GM23338 (cell line): ENCODE results near the gene TIMM21. TPM values are rescaled to one million over a fixed set of nuclear protein-coding genes. Genes with fewer than 3 reads are reported as not detected.

Experiments used
- ATAC-seq: fragments of 200-7000 bp; cut with Tn5 transposase; 3 replicates; pipeline ENCODE4 v1.9.1; 2020
- DNase-seq: peaks from one replicate; pipeline ENCODE4 v3.0.0-alpha.2; 2015; ENCODE audit warnings: low spot score
- H2AFZ ChIP-seq: fragments of 200-600 bp; sonication (generic); 2 replicates; pipeline ENCODE4 v1.8.0; 2016; ENCODE audit warnings: antibody characterized with exemption, mild to moderate bottlenecking, moderate library complexity
- H3F3A ChIP-seq: fragments of 200-600 bp; sonication (generic); replicated peaks from 2 replicates; pipeline ENCODE4 v1.8.0; 2017; ENCODE audit warnings: antibody characterized with exemption, mixed run types, low read depth
- H3K27ac ChIP-seq: fragments of 200-600 bp; sonication (generic); 2 replicates; pipeline ENCODE4 v1.6.1; 2016; ENCODE audit warnings: low read depth
- H3K27me3 ChIP-seq: fragments of 200-600 bp; sonication (generic); 2 replicates; pipeline ENCODE4 v1.8.0; 2016; ENCODE audit warnings: mild to moderate bottlenecking, mixed run types, moderate library complexity; ENCODE audit not compliant: insufficient read depth
- H3K36me3 ChIP-seq: fragments of 200-600 bp; sonication (generic); 2 replicates; pipeline ENCODE4 v1.8.0; 2016; ENCODE audit warnings: mild to moderate bottlenecking; ENCODE audit not compliant: insufficient read depth
- H3K4me1 ChIP-seq: fragments of 200-600 bp; sonication (generic); 2 replicates; pipeline ENCODE4 v1.8.0; 2016; ENCODE audit warnings: mild to moderate bottlenecking, moderate library complexity; ENCODE audit not compliant: insufficient read depth
- H3K4me2 ChIP-seq: fragments of 200-600 bp; sonication (generic); 2 replicates; pipeline ENCODE4 v1.7.1; 2017; ENCODE audit warnings: mixed run types
- H3K4me3 ChIP-seq: fragments of 200-600 bp; sonication (generic); 2 replicates; pipeline ENCODE4 v1.6.1; 2016; ENCODE audit warnings: mixed run types
- H3K79me2 ChIP-seq: fragments of 200-600 bp; sonication (generic); replicated peaks from 2 replicates; pipeline ENCODE4 v1.8.0; 2017; ENCODE audit warnings: mild to moderate bottlenecking; ENCODE audit not compliant: insufficient read depth
- H3K9me2 ChIP-seq: fragments of 200-600 bp; sonication (generic); 2 replicates; pipeline ENCODE4 v1.8.0; 2017; ENCODE audit not compliant: insufficient read depth
- H4K20me1 ChIP-seq: fragments of 200-600 bp; sonication (generic); replicated peaks from 2 replicates; pipeline ENCODE4 v1.8.0; 2017; ENCODE audit warnings: mild to moderate bottlenecking; ENCODE audit not compliant: insufficient read depth
- H3K27ac Mint-ChIP-seq: 2 replicates; pipeline ENCODE4 v1.8.0; 2020; ENCODE audit warnings: inconsistent platforms, mild to moderate bottlenecking, moderate library complexity, mixed read lengths
- H3K27me3 Mint-ChIP-seq: 3 replicates; pipeline ENCODE4 v1.8.0; 2022; ENCODE audit warnings: low read depth, mild to moderate bottlenecking, moderate library complexity, mixed read lengths, inconsistent platforms; ENCODE audit not compliant: insufficient read depth, poor library complexity
- H3K36me3 Mint-ChIP-seq: 3 replicates; pipeline ENCODE4 v1.8.0; 2021; ENCODE audit warnings: low read depth, mild to moderate bottlenecking, inconsistent platforms, moderate library complexity, mixed read lengths
- H3K4me1 Mint-ChIP-seq: 3 replicates; pipeline ENCODE4 v1.8.0; 2020; ENCODE audit warnings: mild to moderate bottlenecking, inconsistent platforms, mixed read lengths
- H3K4me3 Mint-ChIP-seq: 3 replicates; pipeline ENCODE4 v1.8.0; 2021; ENCODE audit warnings: moderate library complexity, mild to moderate bottlenecking, inconsistent platforms, mixed read lengths
- H3K9me3 Mint-ChIP-seq: 3 replicates; pipeline ENCODE4 v1.8.0; 2020; ENCODE audit warnings: moderate library complexity, mild to moderate bottlenecking, inconsistent platforms, mixed read lengths
- CREB1 ChIP-seq: fragments of 250-450 bp; sonication (Bioruptor Pico); IDR thresholded peaks from 2 replicates; pipeline ENCODE4 v1.5.0; 2020; ENCODE audit warnings: low read depth, mild to moderate bottlenecking, moderate library complexity
- ETS1 ChIP-seq: IDR thresholded peaks from 2 replicates; pipeline ENCODE4 v1.6.1; 2016; ENCODE audit warnings: antibody characterized with exemption
- EZH2 ChIP-seq: fragments of 200-600 bp; sonication (generic); IDR thresholded peaks from one replicate; pipeline ENCODE4 v1.8.0; 2017; ENCODE audit warnings: antibody characterized with exemption, mild to moderate bottlenecking, low read depth; ENCODE audit not compliant: unreplicated experiment
- JUNB ChIP-seq: IDR thresholded peaks from one replicate; pipeline ENCODE4 v1.6.1; 2016; ENCODE audit warnings: antibody characterized with exemption; ENCODE audit not compliant: unreplicated experiment
- NANOG ChIP-seq: IDR thresholded peaks from 2 replicates; pipeline ENCODE4 v1.6.1; 2016; ENCODE audit warnings: antibody characterized with exemption, borderline replicate concordance
- POLR2AphosphoS5 ChIP-seq: IDR thresholded peaks from 2 replicates; pipeline ENCODE4 v1.6.1; 2016; ENCODE audit warnings: antibody characterized with exemption, low read depth
- REST ChIP-seq: IDR thresholded peaks from one replicate; pipeline ENCODE4 v1.6.1; 2018; ENCODE audit warnings: antibody characterized with exemption; ENCODE audit not compliant: unreplicated experiment
- STAT1 ChIP-seq: IDR thresholded peaks from one replicate; pipeline ENCODE4 v1.6.1; 2016; ENCODE audit warnings: antibody characterized with exemption; ENCODE audit not compliant: unreplicated experiment
- ZNF114 ChIP-seq: fragments of 250-450 bp; sonication (Bioruptor Pico); IDR thresholded peaks from 2 replicates; pipeline ENCODE4 v1.5.0; 2020; ENCODE audit warnings: mild to moderate bottlenecking, moderate library complexity
- ZNF331 ChIP-seq: fragments of 250-450 bp; sonication (Bioruptor Pico); IDR thresholded peaks from 2 replicates; pipeline ENCODE4 v1.5.0; 2020; ENCODE audit warnings: low read depth, mild to moderate bottlenecking, moderate library complexity
- ZNF462 ChIP-seq: fragments of 250-450 bp; sonication (Bioruptor Pico); IDR thresholded peaks from 2 replicates; pipeline ENCODE4 v1.5.0; 2020; ENCODE audit warnings: mild to moderate bottlenecking, moderate library complexity
- polyA plus RNA-seq: library from polyadenylated mRNA; unstranded; fragments of >200 nt; fragmentation: Nextera tagmentation; extraction: Ambion mirVana; gene quantifications from 2 replicates; pipeline ENCODE4 v1.2.1, GENCODE V29; 2016
- total RNA-seq: library from RNA; depleted of rRNA; stranded (reverse); fragments of >200 nt; shearing (Covaris generic); gene quantifications from 2 replicates; pipeline ENCODE4 v1.2.3, GENCODE V29; 2014

The TIMM21 gene
- total and polyA plus RNA-seq, 2 experiments from 2014 or later, result 49.2 to 97.6 TPM

- H3K4me2 ChIP-seq, result no peak overlapping the region
- H3F3A ChIP-seq, result no peaks in the 10 kb centered on the region
- DNase-seq (no peak), ATAC-seq (no peak; the same call in 2 of the 3 replicates)
- Mint-ChIP-seq H3K27ac (no peak overlapping the region), H3K9me3 (no peaks in the 10 kb centered on the region), H3K36me3 (no peaks in the 10 kb centered on the region), H3K27me3 (peaks cover 3% of the 10 kb centered on the region), H3K4me3 (no peak overlapping the region), H3K4me1 (peaks cover 14% of the 10 kb centered on the region)
- H3K4me1 ChIP-seq, result no peaks in the 10 kb centered on the region
- H3K4me3 ChIP-seq, result no peak overlapping the region
- H3K27me3 ChIP-seq, result no peaks in the 10 kb centered on the region
- no peaks in the 10 kb centered on the region for H3K36me3 ChIP-seq
- no peaks in the 10 kb centered on the region for H4K20me1 ChIP-seq
- H3K9me2 ChIP-seq, result no peaks in the 10 kb centered on the region
- no peak for TF ChIP-seq CREB1 (CRISPR knock-in tag)
- no peak overlapping the region for H3K27ac ChIP-seq
- no peak overlapping the region for H2AFZ ChIP-seq
- no peaks in the 10 kb centered on the region for H3K79me2 ChIP-seq
These were observed 20.2 kb upstream of the TIMM21 start for GRCh38 chr18:74128159-74128558.

GRCh38 chr18:74131124-74131523 lies 17.2 kb upstream of the TIMM21 start:
- H3K4me1 ChIP-seq, result no peaks in the 10 kb centered on the region
- no peak overlapping the region for H3K27ac ChIP-seq
- H3K36me3 Mint-ChIP-seq, result no peaks in the 10 kb centered on the region
- no peaks in the 10 kb centered on the region for H3K27me3 ChIP-seq
- H3K4me1 Mint-ChIP-seq, result peaks cover 18% of the 10 kb centered on the region
- no peaks in the 10 kb centered on the region for H3K9me2 ChIP-seq
- no peaks in the 10 kb centered on the region; the same call in 2 of the 3 replicates for H3K9me3 Mint-ChIP-seq
- H3K4me3 ChIP-seq, result no peak overlapping the region
- no peaks in the 10 kb centered on the region for H3K36me3 ChIP-seq
- no peak overlapping the region for H3K4me3 Mint-ChIP-seq
- DNase-seq (no peak), ATAC-seq (no peak)
- no peak overlapping the region for H3K27ac Mint-ChIP-seq
- no peaks in the 10 kb centered on the region for H3F3A ChIP-seq
- H4K20me1 ChIP-seq, result no peaks in the 10 kb centered on the region
- peaks cover 3% of the 10 kb centered on the region for H3K27me3 Mint-ChIP-seq
- no peaks in the 10 kb centered on the region for H3K79me2 ChIP-seq
- no peak overlapping the region for H2AFZ ChIP-seq
- no peak overlapping the region for H3K4me2 ChIP-seq
- no peak for TF ChIP-seq NANOG
- TF ChIP-seq ETS1, result no peak
- TF ChIP-seq ZNF462 (CRISPR knock-in tag), result no peak
- TF ChIP-seq JUNB, result no peak
- no peak for TF ChIP-seq ZNF114 (CRISPR knock-in tag)
- no peak for TF ChIP-seq STAT1
- TF ChIP-seq REST, result no peak
- TF ChIP-seq ZNF331 (CRISPR knock-in tag), result no peak
- TF ChIP-seq CREB1 (CRISPR knock-in tag), result no peak
- TF ChIP-seq POLR2AphosphoS5, result no peak
- no peak for TF ChIP-seq EZH2
